Neural progenitor cell (in vitro differentiated cells): ENCODE measurements around the gene SERPIND1. TPM values are rescaled to one million over a fixed set of nuclear protein-coding genes. Genes with fewer than 3 reads are reported as not detected.

Source experiments
- DNase-seq: peaks from one replicate; pipeline ENCODE4 v3.0.0-alpha.2; 2016; ENCODE audit warnings: low spot score
- H2AFZ ChIP-seq: fragments of 200-600 bp; sonication (generic); replicated peaks from 2 replicates; pipeline ENCODE4 v1.6.1; 2016; ENCODE audit warnings: antibody characterized with exemption
- H3F3A ChIP-seq: fragments of 200-600 bp; sonication (generic); 2 replicates; pipeline ENCODE4 v1.6.1; 2016; ENCODE audit warnings: antibody characterized with exemption, low read depth
- H3K27ac ChIP-seq: fragments of 200-600 bp; sonication (generic); 2 replicates; pipeline ENCODE4 v1.5.1; 2016; ENCODE audit warnings: mild to moderate bottlenecking
- H3K27me3 ChIP-seq: fragments of 200-600 bp; sonication (generic); 2 replicates; pipeline ENCODE4 v1.6.1; 2016; ENCODE audit warnings: mild to moderate bottlenecking, moderate library complexity
- H3K36me3 ChIP-seq: fragments of 200-600 bp; sonication (generic); 2 replicates; pipeline ENCODE4 v1.5.1; 2016
- H3K4me1 ChIP-seq: fragments of 200-600 bp; sonication (generic); 2 replicates; pipeline ENCODE4 v1.6.1; 2016; ENCODE audit warnings: mixed run types
- H3K4me2 ChIP-seq: fragments of 200-600 bp; sonication (generic); 2 replicates; pipeline ENCODE4 v1.6.1; 2016
- H3K4me3 ChIP-seq: fragments of 200-600 bp; sonication (generic); 2 replicates; pipeline ENCODE4 v1.5.1; 2016
- H3K79me2 ChIP-seq: fragments of 200-600 bp; sonication (generic); 2 replicates; pipeline ENCODE4 v1.6.1; 2016; ENCODE audit warnings: low read depth
- H3K9ac ChIP-seq: fragments of 200-600 bp; sonication (generic); 2 replicates; pipeline ENCODE4 v1.6.1; 2016
- H3K9me3 ChIP-seq: fragments of 200-600 bp; sonication (generic); 2 replicates; pipeline ENCODE4 v1.5.1; 2016; ENCODE audit warnings: low read depth
- H4K20me1 ChIP-seq: fragments of 200-600 bp; sonication (generic); 2 replicates; pipeline ENCODE4 v1.6.1; 2016; ENCODE audit warnings: low read depth
- H3K27ac Mint-ChIP-seq: 3 replicates; pipeline ENCODE4 v1.8.0; 2021; ENCODE audit warnings: mixed read lengths
- H3K27me3 Mint-ChIP-seq: 2 replicates; pipeline ENCODE4 v1.8.0; 2022; ENCODE audit warnings: low read depth, mild to moderate bottlenecking, inconsistent platforms, moderate library complexity, mixed read lengths; ENCODE audit not compliant: insufficient read depth
- H3K36me3 Mint-ChIP-seq: 3 replicates; pipeline ENCODE4 v1.8.0; 2021; ENCODE audit warnings: mixed read lengths
- H3K4me1 Mint-ChIP-seq: 3 replicates; pipeline ENCODE4 v1.8.0; 2021; ENCODE audit warnings: mixed read lengths
- H3K4me3 Mint-ChIP-seq: 3 replicates; pipeline ENCODE4 v1.8.0; 2021; ENCODE audit warnings: mild to moderate bottlenecking, moderate library complexity, mixed read lengths
- H3K9me3 Mint-ChIP-seq: 3 replicates; pipeline ENCODE4 v1.8.0; 2020; ENCODE audit warnings: mixed read lengths
- CTCF ChIP-seq: fragments of 200-600 bp; sonication (generic); IDR thresholded peaks from 2 replicates; pipeline ENCODE4 v1.5.1; 2017; ENCODE audit warnings: antibody characterized with exemption, mild to moderate bottlenecking
- EZH2 ChIP-seq: fragments of 200-600 bp; sonication (generic); IDR thresholded peaks from 2 replicates; pipeline ENCODE4 v1.6.1; 2017; ENCODE audit warnings: antibody characterized with exemption, mild to moderate bottlenecking, moderate library complexity
- EZH2phosphoT487 ChIP-seq: fragments of 200-600 bp; sonication (generic); IDR thresholded peaks from 2 replicates; pipeline ENCODE4 v1.6.1; 2017; ENCODE audit warnings: antibody characterized with exemption
- total RNA-seq: library from RNA; depleted of rRNA; stranded (reverse); fragments of >200 nt; gene quantifications from 2 replicates; pipeline ENCODE4 v1.2.3, GENCODE V29; 2015; ENCODE audit warnings: low replicate concordance

Gene SERPIND1
- total RNA-seq, 1 donor from 2014 or later, result not detected

GRCh38 chr22:20747223-20747622 is 26.7 kb upstream of the SERPIND1 start:
- H3K9me3 ChIP-seq, result no peaks in the 10 kb centered on the region
- H3K27me3 ChIP-seq, result no peaks in the 10 kb centered on the region
- no peaks in the 10 kb centered on the region for H3K9me3 Mint-ChIP-seq
- H3K27ac Mint-ChIP-seq, result no peak overlapping the region
- DNase-seq, result no peak
- no peaks in the 10 kb centered on the region for H4K20me1 ChIP-seq
- H3K4me2 ChIP-seq, result no peak overlapping the region
- no peak overlapping the region for H3K4me3 Mint-ChIP-seq
- no peaks in the 10 kb centered on the region for H3K36me3 ChIP-seq
- peaks cover 11% of the 10 kb centered on the region for H3K36me3 Mint-ChIP-seq
- peaks cover 2% of the 10 kb centered on the region for H3K27me3 Mint-ChIP-seq
- H3K79me2 ChIP-seq, result no peaks in the 10 kb centered on the region
- no peaks in the 10 kb centered on the region for H3F3A ChIP-seq
- no peaks in the 10 kb centered on the region for H3K4me1 Mint-ChIP-seq
- H3K9ac ChIP-seq, result no peak overlapping the region
- H3K4me1 ChIP-seq, result no peaks in the 10 kb centered on the region
- TF ChIP-seq CTCF, result no peak
- TF ChIP-seq EZH2, result no peak
- TF ChIP-seq EZH2phosphoT487, result no peak
- H3K27ac ChIP-seq, result no peak overlapping the region
- no peak overlapping the region for H2AFZ ChIP-seq
- no peak overlapping the region for H3K4me3 ChIP-seq

DNA sequence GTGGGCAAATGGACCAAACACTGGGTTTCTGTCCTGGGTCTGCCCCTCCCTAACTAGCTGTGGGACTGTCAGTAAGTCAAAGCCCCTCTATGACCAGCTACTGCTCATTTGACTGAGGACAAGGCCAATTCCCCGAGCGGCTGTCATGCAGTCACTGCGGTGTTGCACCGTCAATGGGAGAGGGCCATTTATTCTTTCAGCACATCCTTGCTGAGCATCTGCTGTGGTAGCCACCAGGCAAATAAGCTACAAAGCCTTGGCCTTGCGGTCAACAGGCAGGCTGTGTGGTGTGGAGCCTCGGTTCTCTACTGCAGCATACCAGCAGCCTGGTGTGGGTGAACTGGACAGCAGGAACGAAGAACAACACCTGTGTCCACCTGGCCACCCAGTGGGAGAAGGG is 25.8 kb upstream of the SERPIND1 start:
- no peaks in the 10 kb centered on the region for H3K4me1 Mint-ChIP-seq
- Histone ChIP-seq H4K20me1 (no peaks in the 10 kb centered on the region), H3K27ac (no peak overlapping the region), H3K79me2 (no peaks in the 10 kb centered on the region), H3K36me3 (no peaks in the 10 kb centered on the region), H3K4me2 (no peak overlapping the region), H3F3A (no peaks in the 10 kb centered on the region), H3K4me3 (no peak overlapping the region), H3K9me3 (no peaks in the 10 kb centered on the region), H3K9ac (no peak overlapping the region), H3K4me1 (no peaks in the 10 kb centered on the region), H2AFZ (no peak overlapping the region), H3K27me3 (no peaks in the 10 kb centered on the region)
- H3K27ac Mint-ChIP-seq, result no peak overlapping the region
- no peak overlapping the region for H3K4me3 Mint-ChIP-seq
- H3K9me3 Mint-ChIP-seq, result no peaks in the 10 kb centered on the region
- no peak for DNase-seq
- H3K27me3 Mint-ChIP-seq, result peaks cover 2% of the 10 kb centered on the region
- H3K36me3 Mint-ChIP-seq, result peaks cover 6% of the 10 kb centered on the region
- TF ChIP-seq CTCF, result no peak
- no peak for TF ChIP-seq EZH2phosphoT487
- TF ChIP-seq EZH2, result no peak

DNA sequence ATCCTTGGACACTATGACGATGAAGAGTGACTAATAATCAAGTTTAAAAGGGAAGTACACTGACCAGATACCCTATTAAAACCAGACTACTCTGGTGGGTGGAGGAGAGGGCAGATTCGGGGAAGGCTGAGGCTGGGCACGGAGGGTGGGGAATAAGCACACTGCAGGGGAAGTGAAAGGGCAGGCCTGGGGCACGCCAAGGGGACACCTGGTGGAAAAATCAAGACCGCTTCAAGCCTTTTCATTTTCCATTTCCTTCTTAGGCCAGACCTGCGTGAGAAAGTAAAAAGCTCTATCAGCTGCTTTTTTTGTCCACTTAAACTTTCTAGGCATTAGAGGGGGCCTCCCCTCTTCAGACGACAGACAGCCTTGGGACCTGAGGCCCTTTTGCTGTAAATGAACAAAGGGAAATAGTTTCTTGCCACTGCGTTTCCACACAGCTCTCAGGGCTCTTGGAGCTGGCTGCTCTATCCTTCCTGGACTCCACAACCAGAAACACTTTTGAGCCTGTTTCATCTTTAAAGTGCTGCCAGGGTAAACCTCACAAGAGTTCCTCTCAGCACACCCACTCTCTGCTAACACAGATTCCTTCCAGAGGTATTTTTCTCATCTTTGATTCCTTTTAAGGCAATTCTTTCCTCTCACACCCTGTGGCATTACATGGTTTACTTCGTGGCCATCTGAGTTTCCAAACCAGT is 25.0 kb upstream of the SERPIND1 start:
- H3K4me1 ChIP-seq, result no peaks in the 10 kb centered on the region
- no peak overlapping the region for H3K4me3 Mint-ChIP-seq
- H3K27ac ChIP-seq, result no peak overlapping the region
- H3K27me3 Mint-ChIP-seq, result peaks cover 2% of the 10 kb centered on the region
- H3K4me3 ChIP-seq, result no peak overlapping the region
- peaks cover 7% of the 10 kb centered on the region for H3K36me3 Mint-ChIP-seq
- no peak for TF ChIP-seq CTCF
- no peak for TF ChIP-seq EZH2phosphoT487
- TF ChIP-seq EZH2, result no peak
- no peaks in the 10 kb centered on the region for H3K36me3 ChIP-seq
- no peak overlapping the region for H3K4me2 ChIP-seq
- H3K79me2 ChIP-seq, result no peaks in the 10 kb centered on the region
- DNase-seq, result no peak
- no peaks in the 10 kb centered on the region for H3K9me3 ChIP-seq
- no peaks in the 10 kb centered on the region for H3K27me3 ChIP-seq
- H3K9ac ChIP-seq, result no peak overlapping the region
- no peak overlapping the region for H2AFZ ChIP-seq
- peak overlapping the region; percentile 8 for H3K27ac Mint-ChIP-seq
- no peaks in the 10 kb centered on the region for H3K4me1 Mint-ChIP-seq
- H3F3A ChIP-seq, result no peaks in the 10 kb centered on the region
- no peaks in the 10 kb centered on the region for H4K20me1 ChIP-seq
- H3K9me3 Mint-ChIP-seq, result no peaks in the 10 kb centered on the region
